Measurements from ENCODE around the gene LRRC4C.

LRRC4C gene

DNA sequence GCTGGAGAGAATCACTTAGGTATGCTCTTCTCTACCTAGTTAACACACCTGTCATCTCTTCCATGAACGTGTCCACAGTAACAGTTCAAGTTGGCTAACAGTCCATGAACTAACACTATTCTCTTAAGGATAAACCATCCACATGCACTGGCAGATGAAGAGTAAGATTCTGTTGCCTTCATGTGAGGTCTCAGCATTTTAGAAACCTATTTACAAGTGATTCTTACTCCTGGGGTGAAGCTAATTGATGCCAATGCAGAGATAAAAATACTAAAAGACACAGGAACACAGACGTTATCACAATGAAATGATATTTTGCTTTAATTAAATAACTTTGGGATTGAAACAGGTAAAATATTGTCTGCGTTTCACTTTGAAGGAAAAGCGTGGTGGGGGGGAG, 1.3 kb downstream of the LRRC4C start:
- peaks cover 30% of the 10 kb centered on the region for H3K27me3 ChIP-seq (replicated peaks; ENCODE audit: control insufficient read depth, insufficient read depth, low read length)
- no peaks in the 10 kb centered on the region for H3K4me1 ChIP-seq (ENCODE audit: control insufficient read depth, insufficient read depth, low read length)
- no peaks in the 10 kb centered on the region for H3K9me3 ChIP-seq (ENCODE audit: control insufficient read depth, low read length)
- no peak overlapping the region for H3K4me3 ChIP-seq (ENCODE audit: low read length)
- no peak for DNase-seq (ENCODE audit: low read depth)
- H3K9ac ChIP-seq (ENCODE audit: low read length): no peak overlapping the region
- H3K36me3 ChIP-seq (ENCODE audit: control insufficient read depth, insufficient read depth, low read length, severe bottlenecking): no peaks in the 10 kb centered on the region

GRCh38 chr11:41457216-41458014, 2.0 kb downstream of the LRRC4C start:
- H3K27me3 ChIP-seq (replicated peaks; ENCODE audit: control insufficient read depth, insufficient read depth, low read length): peaks cover 30% of the 10 kb centered on the region
- no peak for DNase-seq (ENCODE audit: low read depth)
- H3K4me1 ChIP-seq (ENCODE audit: control insufficient read depth, insufficient read depth, low read length): no peaks in the 10 kb centered on the region
- H3K36me3 ChIP-seq (ENCODE audit: control insufficient read depth, insufficient read depth, low read length, severe bottlenecking): no peaks in the 10 kb centered on the region
- H3K9me3 ChIP-seq (ENCODE audit: control insufficient read depth, low read length): no peaks in the 10 kb centered on the region
- no peak overlapping the region for H3K4me3 ChIP-seq (ENCODE audit: low read length)
- H3K9ac ChIP-seq (ENCODE audit: low read length): no peak overlapping the region

- Histone ChIP-seq H3K27me3 (replicated peaks; ENCODE audit: control insufficient read depth, insufficient read depth, low read length) (peaks cover 30% of the 10 kb centered on the region), H3K4me3 (ENCODE audit: low read length) (no peak overlapping the region), H3K36me3 (ENCODE audit: control insufficient read depth, insufficient read depth, low read length, severe bottlenecking) (no peaks in the 10 kb centered on the region), H3K9me3 (ENCODE audit: control insufficient read depth, low read length) (no peaks in the 10 kb centered on the region), H3K4me1 (ENCODE audit: control insufficient read depth, insufficient read depth, low read length) (peaks cover 4% of the 10 kb centered on the region), H3K9ac (ENCODE audit: low read length) (no peak overlapping the region)
- DNase-seq (ENCODE audit: low read depth): no peak
Observed at GRCh38 chr11:41456269-41456668, 3.2 kb downstream of the LRRC4C start.

GRCh38 chr11:41451011-41451410, 8.4 kb downstream of the LRRC4C start:
- DNase-seq (ENCODE audit: low read depth): no peak
- no peaks in the 10 kb centered on the region for H3K9me3 ChIP-seq (ENCODE audit: control insufficient read depth, low read length)
- H3K27me3 ChIP-seq (replicated peaks; ENCODE audit: control insufficient read depth, insufficient read depth, low read length): no peaks in the 10 kb centered on the region
- H3K4me1 ChIP-seq (ENCODE audit: control insufficient read depth, insufficient read depth, low read length): peaks cover 4% of the 10 kb centered on the region
- H3K36me3 ChIP-seq (ENCODE audit: control insufficient read depth, insufficient read depth, low read length, severe bottlenecking): no peaks in the 10 kb centered on the region
- no peak overlapping the region for H3K4me3 ChIP-seq (ENCODE audit: low read length)
- no peak overlapping the region for H3K9ac ChIP-seq (ENCODE audit: low read length)

DNA sequence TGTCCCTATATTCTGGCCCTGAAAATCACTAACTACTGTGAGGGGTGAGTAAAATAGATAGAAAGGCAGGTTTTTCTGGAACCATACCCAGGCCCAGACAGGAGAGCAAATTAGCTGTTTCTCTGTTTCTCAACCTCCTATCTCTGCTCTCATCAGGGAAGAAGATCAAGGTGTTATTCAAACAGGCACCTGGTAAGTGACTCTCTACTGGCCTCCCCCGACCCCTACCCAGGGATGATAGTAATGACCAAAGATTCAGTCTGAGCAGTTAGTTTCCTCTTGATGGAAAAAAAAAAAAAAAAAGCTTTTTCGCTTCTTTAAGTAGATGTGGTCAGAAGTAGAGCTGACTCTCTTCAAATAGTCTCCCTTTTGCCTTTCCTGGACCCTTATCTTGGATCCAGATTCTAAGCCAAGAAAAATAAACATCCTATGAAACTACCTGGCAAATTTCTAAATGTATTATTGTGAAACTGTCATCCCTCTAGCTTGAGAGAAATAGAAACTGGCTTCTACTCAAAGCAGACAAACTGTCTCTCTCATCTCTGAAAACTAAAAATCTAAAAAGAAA, 9.9 kb downstream of the LRRC4C start:
- H3K27me3 ChIP-seq (replicated peaks; ENCODE audit: control insufficient read depth, insufficient read depth, low read length): no peaks in the 10 kb centered on the region
- no peaks in the 10 kb centered on the region for H3K36me3 ChIP-seq (ENCODE audit: control insufficient read depth, insufficient read depth, low read length, severe bottlenecking)
- no peak for DNase-seq (ENCODE audit: low read depth)

GRCh38 chr11:41446566-41446965, 12.9 kb downstream of the LRRC4C start:
- H3K27me3 ChIP-seq (replicated peaks; ENCODE audit: control insufficient read depth, insufficient read depth, low read length): no peaks in the 10 kb centered on the region
- no peak overlapping the region for H3K4me3 ChIP-seq (ENCODE audit: low read length)
- H3K9ac ChIP-seq (ENCODE audit: low read length): no peak overlapping the region
- no peaks in the 10 kb centered on the region for H3K36me3 ChIP-seq (ENCODE audit: control insufficient read depth, insufficient read depth, low read length, severe bottlenecking)
- no peaks in the 10 kb centered on the region for H3K4me1 ChIP-seq (ENCODE audit: control insufficient read depth, insufficient read depth, low read length)
- no peaks in the 10 kb centered on the region for H3K9me3 ChIP-seq (ENCODE audit: control insufficient read depth, low read length)
- no peak for DNase-seq (ENCODE audit: low read depth)

More for the DNA sequence above, 9.9 kb downstream of the LRRC4C start:
- Histone ChIP-seq H3K4me3 (ENCODE audit: low read length) (no peak overlapping the region), H3K9me3 (ENCODE audit: control insufficient read depth, low read length) (no peaks in the 10 kb centered on the region), H3K9ac (ENCODE audit: low read length) (no peak overlapping the region), H3K4me1 (ENCODE audit: control insufficient read depth, insufficient read depth, low read length) (peaks cover 4% of the 10 kb centered on the region)

- H3K9ac ChIP-seq (ENCODE audit: low read length): no peak overlapping the region
- H3K36me3 ChIP-seq (ENCODE audit: control insufficient read depth, insufficient read depth, low read length, severe bottlenecking): no peaks in the 10 kb centered on the region
- H3K4me1 ChIP-seq (ENCODE audit: control insufficient read depth, insufficient read depth, low read length): no peaks in the 10 kb centered on the region
- DNase-seq (ENCODE audit: low read depth): no peak
- no peaks in the 10 kb centered on the region for H3K9me3 ChIP-seq (ENCODE audit: control insufficient read depth, low read length)
- H3K27me3 ChIP-seq (replicated peaks; ENCODE audit: control insufficient read depth, insufficient read depth, low read length): no peaks in the 10 kb centered on the region
- no peak overlapping the region for H3K4me3 ChIP-seq (ENCODE audit: low read length)
Observed at GRCh38 chr11:41446107-41446506, 13.3 kb downstream of the LRRC4C start.

- H3K9ac ChIP-seq (ENCODE audit: low read length): no peak overlapping the region
- no peaks in the 10 kb centered on the region for H3K27me3 ChIP-seq (replicated peaks; ENCODE audit: control insufficient read depth, insufficient read depth, low read length)
- DNase-seq (ENCODE audit: low read depth): no peak
- no peaks in the 10 kb centered on the region for H3K36me3 ChIP-seq (ENCODE audit: control insufficient read depth, insufficient read depth, low read length, severe bottlenecking)
- H3K4me1 ChIP-seq (ENCODE audit: control insufficient read depth, insufficient read depth, low read length): no peaks in the 10 kb centered on the region
- H3K9me3 ChIP-seq (ENCODE audit: control insufficient read depth, low read length): no peaks in the 10 kb centered on the region
- H3K4me3 ChIP-seq (ENCODE audit: low read length): no peak overlapping the region
Observed at GRCh38 chr11:41437006-41437490, 22.4 kb downstream of the LRRC4C start.

DNA sequence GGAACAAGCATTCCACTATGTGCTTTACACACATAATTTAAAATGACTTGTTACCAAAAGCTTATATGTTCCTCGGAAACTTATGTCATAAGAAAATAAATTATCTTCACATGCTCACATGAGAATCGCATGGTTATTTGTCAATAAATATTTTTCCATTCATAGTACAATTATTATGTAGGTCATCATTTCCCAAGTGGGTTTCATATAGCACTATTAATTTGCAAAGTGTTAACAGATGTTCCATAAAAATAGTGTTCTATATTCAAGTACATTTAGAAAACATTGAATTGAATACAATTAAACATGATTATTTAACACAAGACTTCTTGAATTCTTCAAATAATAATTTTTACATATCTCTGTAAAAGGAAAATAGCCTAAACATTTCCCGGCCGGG, 23.9 kb downstream of the LRRC4C start:
- Histone ChIP-seq H3K4me1 (ENCODE audit: control insufficient read depth, insufficient read depth, low read length) (no peaks in the 10 kb centered on the region), H3K9ac (ENCODE audit: low read length) (no peak overlapping the region), H3K27me3 (replicated peaks; ENCODE audit: control insufficient read depth, insufficient read depth, low read length) (no peaks in the 10 kb centered on the region), H3K9me3 (ENCODE audit: control insufficient read depth, low read length) (no peaks in the 10 kb centered on the region), H3K4me3 (ENCODE audit: low read length) (no peak overlapping the region), H3K36me3 (ENCODE audit: control insufficient read depth, insufficient read depth, low read length, severe bottlenecking) (no peaks in the 10 kb centered on the region)
- DNase-seq (ENCODE audit: low read depth): no peak

DNA sequence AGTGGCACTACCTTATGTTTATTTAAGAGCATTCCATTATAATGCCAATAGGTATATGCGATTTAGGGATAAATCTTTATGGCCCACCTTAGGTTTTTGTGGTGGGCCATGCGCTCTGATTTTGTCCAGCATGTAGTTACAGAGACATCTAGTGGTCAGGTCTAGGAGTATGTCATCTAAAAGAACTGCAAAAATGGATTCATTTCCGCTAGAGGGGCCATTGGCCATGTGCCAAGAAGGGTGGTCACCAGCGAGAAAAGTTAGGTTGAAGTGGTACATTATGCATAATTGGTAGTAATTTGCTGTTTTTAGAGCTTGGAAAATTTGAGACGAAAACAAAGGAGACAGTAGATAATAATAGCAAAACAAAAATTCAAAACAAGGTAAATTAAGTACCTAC, 27.7 kb downstream of the LRRC4C start:
- H3K27me3 ChIP-seq (replicated peaks; ENCODE audit: control insufficient read depth, insufficient read depth, low read length): no peaks in the 10 kb centered on the region
- no peaks in the 10 kb centered on the region for H3K9me3 ChIP-seq (ENCODE audit: control insufficient read depth, low read length)
- H3K36me3 ChIP-seq (ENCODE audit: control insufficient read depth, insufficient read depth, low read length, severe bottlenecking): no peaks in the 10 kb centered on the region
- no peak overlapping the region for H3K4me3 ChIP-seq (ENCODE audit: low read length)
- DNase-seq (ENCODE audit: low read depth): no peak
- H3K4me1 ChIP-seq (ENCODE audit: control insufficient read depth, insufficient read depth, low read length): no peaks in the 10 kb centered on the region
- no peak overlapping the region for H3K9ac ChIP-seq (ENCODE audit: low read length)

DNA sequence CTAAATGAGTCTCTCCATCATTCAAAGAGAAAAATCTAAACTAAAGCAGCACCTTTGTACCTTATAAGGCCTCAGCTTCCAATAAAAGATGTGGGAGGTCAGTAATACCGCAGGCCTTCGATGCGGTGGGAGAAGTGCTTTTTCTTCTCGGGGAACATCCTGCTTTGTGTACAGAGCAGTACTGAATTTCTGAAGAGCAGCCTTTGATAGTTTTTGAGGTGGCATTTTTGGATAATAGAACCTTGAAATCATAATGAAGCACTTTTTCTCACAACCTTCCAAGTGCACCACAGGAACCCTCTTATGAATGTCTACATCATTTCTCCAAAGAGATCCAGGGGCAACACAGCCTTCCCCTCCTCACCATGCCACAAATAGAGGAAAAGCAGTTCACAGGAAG, 39.6 kb downstream of the LRRC4C start:
- H3K9ac ChIP-seq (ENCODE audit: low read length): no peak overlapping the region
- no peaks in the 10 kb centered on the region for H3K4me1 ChIP-seq (ENCODE audit: control insufficient read depth, insufficient read depth, low read length)
- no peak for DNase-seq (ENCODE audit: low read depth)
- H3K9me3 ChIP-seq (ENCODE audit: control insufficient read depth, low read length): no peaks in the 10 kb centered on the region
- H3K27me3 ChIP-seq (replicated peaks; ENCODE audit: control insufficient read depth, insufficient read depth, low read length): no peaks in the 10 kb centered on the region
- no peaks in the 10 kb centered on the region for H3K36me3 ChIP-seq (ENCODE audit: control insufficient read depth, insufficient read depth, low read length, severe bottlenecking)
- H3K4me3 ChIP-seq (ENCODE audit: low read length): no peak overlapping the region

All from adipocyte (in vitro differentiated cells).